Activated T-helper 1 cell treated with anti-CD3 and anti-CD28 coated beads, Interleukin-2, amount 50 U/mL, for 16 hours (primary cell): ENCODE results near the gene LYZL1.
"Not testable (repeated sequence)": the region's sequence is repeated elsewhere in the genome, so short reads cannot be mapped to it uniquely, and the experiment has no call there.

Experiments
- DNase-seq, 2 donors: peaks; one replicate each; pipeline ENCODE4 v3.0.0-alpha.2; 2020; ENCODE audit warnings: low read depth in 1 of 2, low spot score in 1 of 2

The LYZL1 gene

GRCh38 chr10:29259498-29259897 is 29.4 kb upstream of the LYZL1 start:
- no peak for DNase-seq

DNA sequence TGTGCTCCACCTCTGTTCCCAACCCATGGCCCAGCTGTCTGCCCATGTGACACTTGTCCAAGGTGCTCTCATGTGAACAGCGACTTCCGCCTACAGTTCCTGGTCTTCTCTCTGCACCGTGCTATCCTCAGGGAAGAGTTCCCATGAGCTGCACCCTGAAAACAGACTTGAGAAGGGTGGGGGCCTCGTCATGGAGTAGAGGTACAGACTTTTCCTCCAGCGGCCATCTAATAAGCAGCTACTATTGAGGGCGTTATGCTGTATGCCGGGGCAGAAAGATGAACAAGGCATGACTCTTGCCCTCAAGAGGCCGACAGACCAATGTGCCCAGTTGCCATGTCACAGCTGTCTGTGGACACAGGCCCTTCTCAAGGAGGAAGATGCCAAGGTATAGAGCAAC is 25.4 kb upstream of the LYZL1 start:
- DNase-seq: no peak

- no peak for DNase-seq
Observed at GRCh38 chr10:29265210-29265768, 23.6 kb upstream of the LYZL1 start.

DNA sequence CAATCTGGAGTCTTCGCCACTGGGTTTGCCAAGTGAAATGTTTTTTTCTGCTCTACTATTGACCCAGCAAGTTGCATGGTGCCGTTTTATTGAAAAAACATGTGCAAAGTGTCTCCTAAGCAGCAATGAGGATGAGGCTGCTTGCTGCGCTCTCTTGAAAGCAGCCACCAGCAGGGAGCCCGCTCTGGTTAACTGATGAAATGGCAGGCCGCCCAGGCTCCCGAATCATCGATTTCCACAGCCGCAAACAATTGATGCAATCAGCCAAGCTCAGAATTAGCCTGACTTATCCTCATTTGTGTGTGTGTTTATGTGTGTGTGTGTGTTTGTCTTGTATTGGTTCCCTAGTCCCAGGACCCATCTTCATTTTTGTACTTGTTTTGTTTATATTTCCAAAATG is 22.2 kb upstream of the LYZL1 start:
- DNase-seq: no peak

- DNase-seq: no peak
Observed at GRCh38 chr10:29268011-29268410, 20.9 kb upstream of the LYZL1 start.

- no peak for DNase-seq
Observed at GRCh38 chr10:29269486-29269885, 19.4 kb upstream of the LYZL1 start.

GRCh38 chr10:29270883-29271282 is 18.0 kb upstream of the LYZL1 start:
- DNase-seq: no peak

DNA sequence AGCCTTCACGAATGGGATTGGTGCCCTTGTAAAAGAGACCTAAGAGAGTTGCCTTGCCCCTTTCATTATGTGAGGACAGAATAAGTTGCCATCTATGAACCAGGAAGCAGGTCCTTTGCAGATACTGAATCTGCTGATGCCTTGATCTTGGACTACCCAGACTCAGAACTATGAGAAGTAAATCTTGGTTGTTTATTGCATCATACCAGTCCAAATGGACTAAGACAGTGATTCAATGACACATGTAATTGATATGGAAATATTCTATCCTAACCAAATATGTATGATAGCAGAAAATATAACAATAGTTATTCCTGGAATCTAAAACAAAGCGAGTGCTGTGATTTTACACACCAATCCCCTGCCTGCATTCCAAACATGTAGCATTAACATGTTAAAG is 17.0 kb upstream of the LYZL1 start:
- no peak for DNase-seq

DNA sequence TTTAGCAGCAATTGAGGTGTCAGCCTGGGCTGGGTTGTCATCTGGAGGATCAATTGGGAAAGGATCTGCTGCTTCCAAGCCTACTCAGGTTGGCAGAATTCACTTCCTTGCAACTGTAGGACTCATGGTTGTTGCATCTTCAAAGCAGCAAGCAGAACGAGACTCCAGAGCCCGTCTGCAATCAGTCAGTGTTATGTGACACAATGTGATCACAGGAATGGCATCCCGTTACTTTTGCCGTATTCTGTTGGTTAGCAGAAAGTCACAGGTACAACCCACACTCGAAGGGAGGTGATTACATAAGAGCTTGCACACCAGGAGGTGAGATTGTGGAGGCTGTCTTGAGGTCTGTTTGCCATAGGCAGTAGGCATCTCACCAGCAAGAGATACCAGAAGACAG is 15.4 kb upstream of the LYZL1 start:
- DNase-seq: no peak

DNA sequence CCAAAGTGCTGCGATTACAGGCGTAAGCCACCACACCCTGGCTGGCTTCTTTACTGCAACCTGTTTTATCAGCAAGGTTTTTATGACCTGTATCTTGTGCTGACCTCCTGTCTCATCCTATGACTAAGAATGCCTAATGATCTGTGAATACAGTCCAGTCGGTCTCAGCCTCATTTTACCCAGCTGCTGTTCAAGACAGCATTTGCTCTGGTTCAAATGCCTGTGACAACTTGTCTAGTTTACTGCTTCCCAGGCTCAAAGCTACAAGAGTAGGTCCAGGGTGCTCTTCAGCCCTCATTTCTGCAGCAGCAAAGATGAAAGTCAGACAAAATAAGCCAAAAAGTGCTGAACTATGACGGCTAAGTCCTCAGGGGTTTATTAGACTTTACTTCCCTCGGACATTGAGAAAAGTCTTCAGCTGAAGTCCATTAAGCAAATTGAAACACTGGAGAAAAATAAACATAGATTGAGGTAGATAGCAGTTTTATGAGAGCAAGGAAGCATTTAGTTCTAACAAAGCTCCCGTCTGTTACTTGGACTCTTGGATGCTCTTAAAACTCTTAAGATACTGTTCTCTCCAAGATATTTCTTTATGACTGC is 12.5 kb upstream of the LYZL1 start:
- DNase-seq: no peak

DNA sequence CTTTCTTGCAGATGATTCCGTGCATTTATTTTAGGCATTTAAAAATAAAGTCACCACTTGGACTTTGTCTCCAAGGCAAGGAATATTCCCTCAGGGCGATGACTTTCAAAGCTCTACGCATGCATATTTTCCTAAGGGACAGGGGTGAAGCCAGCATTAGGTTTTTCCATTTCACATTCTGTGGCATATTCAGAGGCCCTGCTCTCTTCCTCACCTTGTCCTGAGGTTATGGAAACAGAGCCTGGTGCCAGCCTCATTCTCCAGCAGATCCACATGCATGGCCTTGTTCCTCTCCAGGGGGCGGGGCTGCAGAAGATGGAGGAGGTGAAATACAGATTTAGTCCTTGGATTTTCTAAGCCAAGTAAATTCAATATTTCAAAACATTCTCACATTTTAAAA is 11.6 kb upstream of the LYZL1 start:
- no peak for DNase-seq

DNA sequence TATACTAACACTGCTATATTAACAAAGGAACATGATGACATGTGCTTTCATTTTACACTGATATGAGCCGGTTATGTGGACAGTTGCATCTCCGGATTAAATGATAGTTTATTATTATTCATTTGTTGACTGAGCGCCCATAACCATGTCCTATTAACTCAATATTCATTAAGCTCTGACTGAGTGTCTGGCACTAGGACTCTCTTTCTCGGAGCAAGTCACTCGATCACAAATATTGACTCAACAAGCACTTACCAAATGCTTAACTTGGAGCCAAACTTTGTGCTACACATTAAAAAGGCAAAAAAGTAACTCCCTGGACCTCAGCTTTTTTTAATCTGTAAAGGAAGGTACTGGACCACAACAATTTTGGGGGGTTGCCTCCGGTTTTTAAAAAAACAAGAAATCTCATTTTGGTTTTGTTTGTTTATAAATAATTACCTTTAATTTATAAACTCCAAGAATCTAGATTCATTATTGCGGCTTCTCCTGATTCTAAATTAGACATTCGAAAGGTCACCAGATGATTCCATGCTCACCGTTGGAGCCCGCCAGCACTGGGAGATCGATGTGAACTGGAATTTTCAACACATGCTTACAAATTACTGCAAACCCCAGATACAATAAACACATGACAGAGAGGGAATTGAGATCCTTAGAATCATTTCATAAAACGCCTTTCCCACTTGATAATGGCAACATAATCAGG is 8.9 kb upstream of the LYZL1 start:
- DNase-seq: no peak

- DNase-seq: no peak
Observed at GRCh38 chr10:29280488-29280840, 8.4 kb upstream of the LYZL1 start.

DNA sequence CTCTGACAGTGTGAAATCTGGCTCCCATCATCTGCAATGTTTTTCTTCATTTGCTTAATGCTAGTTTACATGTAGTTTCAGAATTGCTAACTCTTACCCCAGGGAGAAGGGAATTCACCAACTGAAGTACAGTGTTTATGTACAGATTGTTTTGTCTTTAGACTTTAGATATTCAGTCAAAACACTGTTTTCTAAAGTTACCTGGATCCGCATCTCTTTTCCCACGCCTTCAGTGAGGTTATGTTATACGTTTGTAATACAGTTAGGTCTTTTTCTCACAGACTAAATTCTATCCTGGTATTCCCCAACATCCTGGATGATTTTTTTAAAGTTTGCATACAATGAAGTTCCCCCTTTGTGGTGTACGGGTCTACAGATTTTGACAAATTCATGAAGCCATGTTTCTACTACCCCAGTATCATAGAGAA is 3.2 kb upstream of the LYZL1 start:
- DNase-seq: no peak

- no peak for DNase-seq
Observed at GRCh38 chr10:29287635-29288034, 1.2 kb upstream of the LYZL1 start.

GRCh38 chr10:29291561-29291960 is 2.7 kb downstream of the LYZL1 start:
- DNase-seq: not testable (repeated sequence)

DNA sequence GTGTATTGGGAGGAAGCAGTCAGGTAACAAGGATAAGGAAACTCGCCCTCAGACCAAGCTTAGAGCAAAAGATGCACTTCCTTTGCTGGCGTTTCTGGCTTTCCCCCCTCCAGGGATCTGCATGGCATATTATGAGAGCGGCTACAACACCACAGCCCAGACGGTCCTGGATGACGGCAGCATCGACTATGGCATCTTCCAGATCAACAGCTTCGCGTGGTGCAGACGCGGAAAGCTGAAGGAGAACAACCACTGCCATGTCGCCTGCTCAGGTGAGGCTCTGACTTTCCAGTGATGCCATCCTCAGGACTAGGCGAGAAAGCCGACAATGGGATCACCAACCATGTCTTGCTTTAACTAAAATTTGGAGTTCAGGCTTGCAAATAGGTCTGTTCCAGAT is 3.5 kb downstream of the LYZL1 start:
- not testable (repeated sequence) for DNase-seq

- no peak for DNase-seq
Observed at GRCh38 chr10:29295813-29296212, 6.9 kb downstream of the LYZL1 start.

GRCh38 chr10:29297678-29298077 is 8.8 kb downstream of the LYZL1 start:
- DNase-seq: no peak

DNA sequence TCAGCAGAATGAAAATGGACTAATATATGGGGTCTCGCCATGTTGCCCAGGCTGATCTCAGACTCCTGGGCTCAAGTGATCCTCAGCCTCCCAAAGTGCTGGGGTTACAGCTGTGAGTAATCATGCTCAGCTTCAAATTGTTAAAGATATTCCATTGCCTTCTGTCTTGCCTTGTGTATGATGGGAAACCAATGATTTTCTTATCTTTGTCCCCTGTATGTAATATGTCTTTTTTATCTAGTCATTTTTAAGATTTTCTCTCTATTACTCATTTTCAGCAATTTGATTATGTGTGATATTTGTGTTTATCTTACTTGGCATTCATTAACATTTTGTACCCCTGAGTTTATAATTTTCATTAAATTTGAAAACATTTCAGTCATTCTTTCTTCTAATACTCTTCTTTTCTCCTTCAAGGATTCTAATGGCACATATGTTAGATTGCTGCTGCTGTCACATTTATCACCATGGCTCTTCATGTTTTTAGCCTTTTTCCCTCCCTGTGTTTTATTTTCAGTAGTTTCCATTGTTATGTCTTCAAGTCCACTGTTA is 12.6 kb downstream of the LYZL1 start:
- no peak for DNase-seq

- no peak for DNase-seq
Observed at GRCh38 chr10:29302499-29302898, 13.6 kb downstream of the LYZL1 start.

- DNase-seq: no peak
Observed at GRCh38 chr10:29304264-29304994, 15.6 kb downstream of the LYZL1 start.
